Neural cell (in vitro differentiated cells): ENCODE results near the gene FGGY.

Source experiments
- EZH2 ChIP-seq: fragments of 200-600, 300-800 bp; shearing (Covaris generic), sonication (generic); IDR thresholded peaks from 2 replicates; pipeline ENCODE4 v1.6.1; 2014; ENCODE audit warnings: antibody characterized with exemption, low read length, borderline replicate concordance, mild to moderate bottlenecking; ENCODE audit not compliant: insufficient read depth, poor library complexity, severe bottlenecking
- POLR2AphosphoS5 ChIP-seq: IDR thresholded peaks from 2 replicates; pipeline ENCODE4 v1.6.1; 2012
- RAD21 ChIP-seq: fragments of 450-650 bp; conservative IDR thresholded peaks from 2 replicates; pipeline ENCODE4 v1.6.1; 2014; ENCODE audit warnings: antibody characterized with exemption, mild to moderate bottlenecking, moderate library complexity
- SMC3 ChIP-seq: fragments of 450-650 bp; conservative IDR thresholded peaks from 2 replicates; pipeline ENCODE4 v1.6.1; 2014; ENCODE audit warnings: antibody characterized with exemption, mild to moderate bottlenecking, moderate library complexity; ENCODE audit not compliant: poor library complexity
- TF ChIP-seq, protein P1 (sequence below): fragments of 450-650 bp; IDR thresholded peaks from 2 replicates; pipeline ENCODE4 v1.5.1; 2014; ENCODE audit warnings: antibody characterized with exemption, mild to moderate bottlenecking, moderate library complexity; ENCODE audit not compliant: poor library complexity, severe bottlenecking
- TF ChIP-seq, protein P2 (sequence below): IDR thresholded peaks from 2 replicates; pipeline ENCODE4 v1.6.1; 2012; ENCODE audit warnings: borderline replicate concordance

DNA sequence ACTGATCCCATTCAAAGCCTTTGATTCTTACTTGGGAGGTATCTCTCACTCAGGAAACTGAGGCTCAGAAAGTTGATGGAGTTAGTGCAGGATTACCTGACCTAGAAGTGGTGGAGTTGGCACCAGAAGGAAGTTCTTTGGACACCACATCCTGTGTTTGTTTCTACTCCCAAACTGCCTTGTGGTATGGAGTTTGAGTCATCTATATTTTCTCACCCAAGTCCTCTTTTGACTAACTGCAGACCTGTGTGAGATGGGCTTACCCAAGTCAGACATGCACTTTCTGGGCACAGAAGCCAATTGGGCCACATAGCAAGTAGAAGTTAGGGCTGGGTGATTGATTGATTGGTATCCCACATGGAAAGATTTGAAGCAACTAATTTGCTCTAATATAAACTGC, 36.1 kb downstream of the FGGY start:
- TF ChIP-seq, protein P1, sequence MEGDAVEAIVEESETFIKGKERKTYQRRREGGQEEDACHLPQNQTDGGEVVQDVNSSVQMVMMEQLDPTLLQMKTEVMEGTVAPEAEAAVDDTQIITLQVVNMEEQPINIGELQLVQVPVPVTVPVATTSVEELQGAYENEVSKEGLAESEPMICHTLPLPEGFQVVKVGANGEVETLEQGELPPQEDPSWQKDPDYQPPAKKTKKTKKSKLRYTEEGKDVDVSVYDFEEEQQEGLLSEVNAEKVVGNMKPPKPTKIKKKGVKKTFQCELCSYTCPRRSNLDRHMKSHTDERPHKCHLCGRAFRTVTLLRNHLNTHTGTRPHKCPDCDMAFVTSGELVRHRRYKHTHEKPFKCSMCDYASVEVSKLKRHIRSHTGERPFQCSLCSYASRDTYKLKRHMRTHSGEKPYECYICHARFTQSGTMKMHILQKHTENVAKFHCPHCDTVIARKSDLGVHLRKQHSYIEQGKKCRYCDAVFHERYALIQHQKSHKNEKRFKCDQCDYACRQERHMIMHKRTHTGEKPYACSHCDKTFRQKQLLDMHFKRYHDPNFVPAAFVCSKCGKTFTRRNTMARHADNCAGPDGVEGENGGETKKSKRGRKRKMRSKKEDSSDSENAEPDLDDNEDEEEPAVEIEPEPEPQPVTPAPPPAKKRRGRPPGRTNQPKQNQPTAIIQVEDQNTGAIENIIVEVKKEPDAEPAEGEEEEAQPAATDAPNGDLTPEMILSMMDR, result no peak
- TF ChIP-seq SMC3 (no peak), POLR2AphosphoS5 (no peak), RAD21 (no peak), EZH2 (no peak)
- TF ChIP-seq, protein P2, sequence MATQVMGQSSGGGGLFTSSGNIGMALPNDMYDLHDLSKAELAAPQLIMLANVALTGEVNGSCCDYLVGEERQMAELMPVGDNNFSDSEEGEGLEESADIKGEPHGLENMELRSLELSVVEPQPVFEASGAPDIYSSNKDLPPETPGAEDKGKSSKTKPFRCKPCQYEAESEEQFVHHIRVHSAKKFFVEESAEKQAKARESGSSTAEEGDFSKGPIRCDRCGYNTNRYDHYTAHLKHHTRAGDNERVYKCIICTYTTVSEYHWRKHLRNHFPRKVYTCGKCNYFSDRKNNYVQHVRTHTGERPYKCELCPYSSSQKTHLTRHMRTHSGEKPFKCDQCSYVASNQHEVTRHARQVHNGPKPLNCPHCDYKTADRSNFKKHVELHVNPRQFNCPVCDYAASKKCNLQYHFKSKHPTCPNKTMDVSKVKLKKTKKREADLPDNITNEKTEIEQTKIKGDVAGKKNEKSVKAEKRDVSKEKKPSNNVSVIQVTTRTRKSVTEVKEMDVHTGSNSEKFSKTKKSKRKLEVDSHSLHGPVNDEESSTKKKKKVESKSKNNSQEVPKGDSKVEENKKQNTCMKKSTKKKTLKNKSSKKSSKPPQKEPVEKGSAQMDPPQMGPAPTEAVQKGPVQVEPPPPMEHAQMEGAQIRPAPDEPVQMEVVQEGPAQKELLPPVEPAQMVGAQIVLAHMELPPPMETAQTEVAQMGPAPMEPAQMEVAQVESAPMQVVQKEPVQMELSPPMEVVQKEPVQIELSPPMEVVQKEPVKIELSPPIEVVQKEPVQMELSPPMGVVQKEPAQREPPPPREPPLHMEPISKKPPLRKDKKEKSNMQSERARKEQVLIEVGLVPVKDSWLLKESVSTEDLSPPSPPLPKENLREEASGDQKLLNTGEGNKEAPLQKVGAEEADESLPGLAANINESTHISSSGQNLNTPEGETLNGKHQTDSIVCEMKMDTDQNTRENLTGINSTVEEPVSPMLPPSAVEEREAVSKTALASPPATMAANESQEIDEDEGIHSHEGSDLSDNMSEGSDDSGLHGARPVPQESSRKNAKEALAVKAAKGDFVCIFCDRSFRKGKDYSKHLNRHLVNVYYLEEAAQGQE, result no peak
